Tibial nerve (tissue), 4 donors: Measurements from ENCODE around the gene TXLNA.

Source experiments
- EP300 ChIP-seq, 2 donors: sonication (generic); formaldehyde crosslinking; IDR thresholded peaks; one replicate each; pipeline ENCODE4 v1.6.1; 2017; ENCODE audit warnings: antibody characterized with exemption in 2 of 2, mild to moderate bottlenecking in 1 of 2
- POLR2A ChIP-seq, 2 donors: fragments of 450-650 bp; IDR thresholded peaks; one replicate each; pipeline ENCODE4 v1.6.1; 2017; ENCODE audit warnings: antibody characterized with exemption in 2 of 2, mild to moderate bottlenecking in 2 of 2, moderate library complexity in 2 of 2
- TF ChIP-seq, protein P1 (sequence below), 5 experiments: fragments of 200-600 bp in 3 of 5; fragments of 450-650 bp in 2 of 5; sonication (generic) in 3 of 5; IDR thresholded peaks; one replicate each; pipeline ENCODE4 v1.5.1; 2016 to 2019; ENCODE audit warnings: antibody characterized with exemption in 5 of 5, mild to moderate bottlenecking in 3 of 5, moderate library complexity in 2 of 5

- TF ChIP-seq, protein P1, sequence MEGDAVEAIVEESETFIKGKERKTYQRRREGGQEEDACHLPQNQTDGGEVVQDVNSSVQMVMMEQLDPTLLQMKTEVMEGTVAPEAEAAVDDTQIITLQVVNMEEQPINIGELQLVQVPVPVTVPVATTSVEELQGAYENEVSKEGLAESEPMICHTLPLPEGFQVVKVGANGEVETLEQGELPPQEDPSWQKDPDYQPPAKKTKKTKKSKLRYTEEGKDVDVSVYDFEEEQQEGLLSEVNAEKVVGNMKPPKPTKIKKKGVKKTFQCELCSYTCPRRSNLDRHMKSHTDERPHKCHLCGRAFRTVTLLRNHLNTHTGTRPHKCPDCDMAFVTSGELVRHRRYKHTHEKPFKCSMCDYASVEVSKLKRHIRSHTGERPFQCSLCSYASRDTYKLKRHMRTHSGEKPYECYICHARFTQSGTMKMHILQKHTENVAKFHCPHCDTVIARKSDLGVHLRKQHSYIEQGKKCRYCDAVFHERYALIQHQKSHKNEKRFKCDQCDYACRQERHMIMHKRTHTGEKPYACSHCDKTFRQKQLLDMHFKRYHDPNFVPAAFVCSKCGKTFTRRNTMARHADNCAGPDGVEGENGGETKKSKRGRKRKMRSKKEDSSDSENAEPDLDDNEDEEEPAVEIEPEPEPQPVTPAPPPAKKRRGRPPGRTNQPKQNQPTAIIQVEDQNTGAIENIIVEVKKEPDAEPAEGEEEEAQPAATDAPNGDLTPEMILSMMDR (IDR thresholded peaks at IDR 0.05) = no peak
- peak in 1 of 2 donors; percentile 44 for TF ChIP-seq POLR2A (IDR thresholded peaks at IDR 0.05)
- TF ChIP-seq EP300 (IDR thresholded peaks at IDR 0.05) = peak in 1 of 2 donors; percentile 78
These were observed 20.9 kb downstream of the TXLNA start, which contains the start of gene CCDC28B for GRCh38 chr1:32200226-32201010.
